Measurements from ENCODE around the gene TUBGCP6.

Gene TUBGCP6

DNA sequence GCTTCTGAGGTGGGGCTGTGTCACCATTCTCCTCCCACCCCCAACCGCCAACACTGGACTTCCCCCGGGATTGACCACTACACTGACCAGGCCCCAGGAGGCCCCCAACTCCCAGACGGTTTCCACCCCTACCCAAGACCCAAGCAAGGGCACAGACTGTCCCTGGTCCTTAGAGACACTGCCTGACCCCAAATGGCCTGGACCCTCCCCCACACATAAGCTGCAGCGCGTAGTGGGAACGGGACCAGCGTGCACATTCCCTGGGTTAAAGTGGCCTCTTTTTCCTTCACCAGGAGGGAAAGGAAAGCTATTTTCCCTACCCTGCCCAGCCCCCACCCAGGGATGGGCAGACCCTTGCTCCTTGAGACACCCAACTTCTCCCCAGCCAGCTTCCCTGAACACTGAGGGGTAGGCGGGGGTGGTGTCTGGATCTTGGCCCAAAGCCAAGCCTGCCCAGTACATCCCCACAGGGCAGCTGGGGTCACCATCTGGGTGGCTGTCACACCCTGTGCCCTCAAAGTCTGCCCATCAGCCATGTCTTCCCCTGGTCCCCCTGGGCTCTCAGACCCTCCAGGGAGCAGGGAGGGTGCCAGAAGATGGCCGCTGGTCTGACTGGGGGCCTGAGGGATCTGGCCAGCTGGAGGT lies 18.3 kb upstream of the TUBGCP6 start:
- DNase-seq (ENCODE audit: low read depth in 2 of 2), result no peak

DNA sequence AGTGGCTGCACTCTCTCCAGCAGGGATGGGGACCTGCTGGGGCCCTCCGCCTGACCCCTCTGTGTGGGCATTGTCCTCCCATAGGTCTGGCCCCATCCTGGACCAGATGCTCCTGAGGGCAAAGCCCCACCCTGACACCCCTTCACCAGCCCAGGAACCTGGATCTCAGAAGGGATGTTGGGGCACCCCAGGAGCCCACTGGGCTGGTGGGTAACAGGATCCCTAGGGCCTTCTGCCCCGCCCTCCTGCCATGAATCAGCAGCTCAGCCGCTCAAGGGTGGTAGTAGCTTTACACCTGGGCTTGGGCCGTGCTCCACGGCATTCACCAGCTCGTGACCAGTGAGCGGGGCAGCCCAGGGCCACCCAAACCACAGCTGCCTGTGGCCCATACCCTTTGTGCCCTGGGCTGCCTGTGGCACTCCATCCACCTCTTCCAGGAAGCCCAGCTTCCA lies 17.7 kb upstream of the TUBGCP6 start:
- DNase-seq (ENCODE audit: low read depth in 2 of 2), result no peak

DNA sequence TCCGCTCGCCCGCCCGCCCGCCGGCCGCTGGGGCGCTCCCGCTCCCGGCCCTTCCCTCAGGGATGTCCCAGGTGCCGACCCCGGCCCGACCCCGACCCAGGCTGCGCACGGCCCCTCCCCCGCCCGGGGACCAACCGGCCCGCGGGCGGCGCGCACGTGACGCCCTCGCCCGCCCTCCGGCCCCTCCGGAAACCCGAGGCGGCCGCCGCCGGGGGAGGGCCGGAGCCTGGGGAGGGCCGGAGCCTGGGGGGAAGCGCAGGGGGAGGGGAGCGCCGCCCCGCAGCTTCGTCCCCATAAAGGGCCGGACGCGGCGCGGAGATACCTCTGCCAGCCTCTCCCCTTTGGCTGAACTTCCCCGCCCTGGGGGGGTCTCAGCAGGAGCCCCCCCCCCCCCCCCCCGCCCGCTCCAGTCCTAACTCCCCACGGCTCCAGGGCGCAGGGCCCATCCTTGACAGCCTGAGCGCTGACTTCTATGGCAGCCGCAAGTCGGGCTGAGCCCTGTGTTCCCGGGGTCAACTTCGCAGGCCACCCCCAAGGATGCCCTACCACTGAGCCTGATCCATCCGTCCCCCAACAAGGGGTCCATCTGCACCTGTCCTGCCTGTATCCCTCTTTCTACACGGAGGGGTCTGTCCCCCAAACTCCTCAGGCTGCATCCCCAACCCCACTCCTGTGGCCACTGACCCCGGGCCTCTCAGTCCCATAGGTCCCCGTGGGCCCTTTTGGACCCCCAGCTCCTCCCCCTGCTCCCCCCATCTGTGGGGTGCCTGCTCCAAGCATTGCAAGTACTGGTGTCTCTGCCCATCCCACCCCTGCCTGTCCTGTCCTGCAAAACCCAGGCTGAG lies 17.0 kb upstream of the TUBGCP6 start, which contains the start of gene MAPK12:
Gene MAPK12 (minus strand): TSS at position 69 of the 845 bp plus-strand sequence. CDS start 174 bp downstream, outside the sequence.
- DNase-seq (ENCODE audit: low read depth in 2 of 2), result no peak

DNA sequence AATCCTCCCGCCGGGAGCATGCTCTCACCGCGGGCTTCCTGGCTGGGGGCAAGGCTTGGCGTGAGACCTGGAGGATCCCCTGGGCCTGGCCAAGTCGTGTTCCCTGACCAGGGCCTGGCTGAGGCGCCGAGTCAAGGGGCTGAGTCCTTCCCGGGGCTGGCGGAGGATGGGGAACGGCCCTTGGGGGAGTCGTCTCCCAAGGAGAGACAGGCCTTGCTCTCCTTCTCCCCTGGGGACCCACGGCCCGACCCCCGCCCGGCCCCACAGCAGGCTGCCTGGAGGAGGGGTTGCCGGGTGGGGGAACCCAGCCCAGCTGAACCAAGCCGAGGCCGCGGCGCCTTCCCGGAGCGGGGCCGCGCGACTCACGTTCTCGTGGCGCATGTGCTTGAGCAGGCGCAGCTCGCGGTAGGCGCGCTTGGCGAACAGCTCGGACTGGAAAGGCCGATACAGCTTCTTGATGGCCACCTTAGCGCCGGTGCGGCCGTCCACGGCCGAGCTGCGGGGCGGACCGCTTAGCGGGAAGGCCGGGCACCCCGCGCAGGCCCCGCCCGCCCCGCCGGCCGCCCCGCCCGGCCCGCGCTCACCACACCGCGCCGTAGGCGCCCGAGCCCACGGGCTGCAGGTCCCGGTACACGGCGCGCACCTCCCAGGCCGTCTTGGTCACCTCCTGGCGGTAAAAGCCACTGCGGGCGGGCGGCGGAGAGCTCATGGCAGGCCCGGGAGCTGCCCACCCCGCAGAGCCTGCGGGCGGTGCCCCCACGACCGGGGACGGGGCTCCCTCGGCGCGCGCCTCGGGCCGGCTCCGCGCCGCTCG lies 16.2 kb upstream of the TUBGCP6 start:
- DNase-seq (ENCODE audit: low read depth in 2 of 2), result no peak

DNA sequence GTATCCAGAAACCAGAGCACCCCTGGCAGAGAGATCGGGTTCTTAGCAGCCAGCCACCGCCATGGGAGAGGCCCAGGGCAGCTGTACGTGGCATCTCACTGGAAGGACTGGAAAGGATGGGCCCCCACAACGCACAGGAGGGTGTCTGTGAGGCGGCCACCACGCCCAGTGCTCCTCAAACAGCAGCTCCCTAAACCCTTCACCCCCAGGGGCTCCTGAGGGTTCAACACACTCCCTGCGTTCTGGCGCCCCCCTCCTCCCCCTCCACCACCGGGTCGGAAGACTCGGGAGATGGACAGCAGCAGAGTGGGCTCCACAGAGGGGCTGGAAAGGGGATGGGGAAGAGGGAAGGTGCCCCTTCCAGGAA lies 15.6 kb upstream of the TUBGCP6 start:
- no peak for DNase-seq (ENCODE audit: low read depth in 2 of 2)

DNA sequence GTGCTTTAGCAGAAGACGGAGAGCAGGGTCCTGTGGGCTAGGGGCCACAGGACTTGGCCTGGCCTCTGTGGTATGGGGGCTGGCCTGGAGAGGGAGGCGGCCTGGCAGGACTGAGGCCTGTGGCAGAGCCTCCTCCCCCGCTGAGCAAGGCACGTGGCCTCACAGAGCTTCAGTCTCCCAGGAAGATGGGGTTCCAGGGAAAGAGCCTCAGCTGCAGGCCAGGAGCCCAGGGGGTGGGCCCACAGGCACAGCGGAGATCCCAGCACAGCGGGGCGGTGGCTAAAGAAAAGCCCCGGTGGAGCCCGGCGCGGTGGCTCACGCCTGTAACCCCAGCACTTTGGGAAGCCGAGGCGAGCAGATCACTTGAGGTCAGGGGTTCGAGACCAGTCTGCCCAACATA lies 14.5 kb upstream of the TUBGCP6 start:
- no peak for DNase-seq (ENCODE audit: low read depth in 2 of 2)

DNA sequence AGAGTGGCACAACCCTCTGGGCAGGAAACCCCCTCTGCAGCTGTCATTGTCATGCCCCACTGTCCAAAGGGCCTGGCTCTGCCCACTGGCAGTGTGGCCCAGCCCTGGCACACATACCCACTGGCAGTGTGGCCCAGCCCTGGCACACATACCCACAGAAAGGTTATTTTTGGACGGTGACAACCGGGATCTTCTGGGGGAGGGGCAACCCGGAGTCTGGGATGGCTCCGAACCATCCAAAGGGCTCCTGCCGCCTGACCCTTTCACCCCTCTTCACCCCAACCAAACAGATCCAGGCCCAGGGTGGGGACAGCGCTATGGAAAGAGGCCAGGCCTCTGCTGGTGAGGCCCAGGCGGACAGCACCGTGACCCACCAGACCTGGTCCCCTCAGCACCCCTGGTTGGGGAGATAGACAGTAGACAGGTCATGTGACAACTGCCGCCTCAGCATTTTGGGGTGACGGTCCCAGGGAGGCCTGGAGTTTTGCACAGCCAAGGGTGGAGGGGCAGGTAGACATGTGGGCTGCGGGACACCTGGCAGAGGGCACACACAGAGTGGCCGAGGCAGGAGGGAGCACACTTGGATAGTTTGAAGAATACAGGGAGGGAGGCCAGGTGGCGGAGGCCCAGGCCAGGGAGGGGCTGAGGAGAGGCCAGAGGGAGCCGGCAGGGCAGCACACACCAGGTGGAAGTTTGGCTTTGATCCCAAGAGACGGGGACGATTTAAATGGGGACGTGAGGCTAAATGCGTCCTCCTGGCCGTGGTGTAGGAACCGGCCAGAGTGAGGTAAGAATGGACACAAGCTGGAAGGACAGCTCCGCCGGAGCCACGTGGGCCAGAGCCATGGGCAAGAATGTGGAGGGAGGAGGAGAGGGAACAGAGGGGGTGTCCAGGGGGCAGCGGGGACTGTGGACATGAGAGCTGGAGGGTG lies 13.8 kb upstream of the TUBGCP6 start:
- DNase-seq (ENCODE audit: low read depth in 2 of 2), result no peak

DNA sequence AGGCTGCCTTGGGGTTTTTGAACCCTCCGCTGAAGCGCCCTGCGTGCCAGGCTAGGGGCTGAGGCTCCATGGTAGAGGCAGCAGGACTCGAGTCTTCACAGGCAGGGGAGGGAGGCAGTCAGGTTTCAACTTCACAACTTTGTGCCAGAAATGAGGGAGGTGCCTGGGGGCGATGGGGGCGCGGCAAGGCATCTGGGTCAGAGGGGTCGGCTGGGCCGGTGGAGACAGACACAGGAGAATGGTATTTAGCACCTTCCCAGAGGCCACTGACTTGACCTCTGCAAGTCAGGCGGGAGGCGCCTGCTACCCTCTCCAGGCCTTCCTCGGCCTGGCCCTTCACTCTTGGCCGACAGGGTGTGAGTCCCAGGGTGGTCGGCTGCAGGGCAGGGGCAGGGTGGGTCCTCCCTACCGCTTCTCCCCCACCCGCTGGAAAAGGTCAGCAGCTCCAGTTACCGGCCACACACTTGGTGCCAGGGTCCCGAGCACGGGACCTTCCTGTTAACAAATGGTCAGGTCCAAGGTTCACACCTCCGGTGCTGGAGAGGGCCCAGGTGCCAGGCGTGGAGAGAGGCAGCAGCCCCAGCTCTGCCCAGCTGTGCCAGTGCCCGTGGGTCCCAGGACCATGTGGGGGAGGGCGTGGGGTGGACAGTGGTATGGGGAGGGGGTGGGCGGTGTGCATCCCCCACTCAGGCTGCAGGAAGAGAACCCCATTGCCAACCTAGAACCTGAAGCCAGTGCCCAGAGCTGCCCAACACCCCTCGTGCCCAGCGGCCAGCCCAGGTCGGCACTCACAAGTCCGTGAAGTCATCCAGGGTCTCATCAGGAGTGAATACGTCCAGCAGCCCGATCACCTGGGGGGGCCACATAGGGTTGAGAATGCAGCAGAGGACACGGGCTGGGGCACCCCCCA lies 12.9 kb upstream of the TUBGCP6 start:
- no peak for DNase-seq (ENCODE audit: low read depth in 2 of 2)

DNA sequence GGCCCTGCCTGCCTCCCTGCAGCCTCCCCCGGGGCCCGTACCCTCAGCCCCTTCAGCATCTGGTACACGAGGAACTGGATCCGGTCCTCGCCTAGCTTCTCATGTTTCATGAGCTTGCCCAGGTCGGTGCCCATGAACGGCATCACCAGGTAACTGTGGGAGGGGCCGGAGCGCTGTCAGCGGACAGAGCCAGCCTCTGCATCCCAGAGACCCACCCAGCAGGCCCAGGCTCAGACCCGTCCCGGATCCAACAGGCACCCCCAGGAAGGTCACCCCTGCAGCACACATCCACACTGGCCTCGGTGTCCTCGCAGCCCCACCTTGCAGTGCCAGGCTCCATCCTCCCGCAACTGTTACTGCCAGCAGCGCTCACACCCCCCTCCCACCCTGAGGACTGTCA lies 12.2 kb upstream of the TUBGCP6 start:
- no peak for DNase-seq (ENCODE audit: low read depth in 2 of 2)

DNA sequence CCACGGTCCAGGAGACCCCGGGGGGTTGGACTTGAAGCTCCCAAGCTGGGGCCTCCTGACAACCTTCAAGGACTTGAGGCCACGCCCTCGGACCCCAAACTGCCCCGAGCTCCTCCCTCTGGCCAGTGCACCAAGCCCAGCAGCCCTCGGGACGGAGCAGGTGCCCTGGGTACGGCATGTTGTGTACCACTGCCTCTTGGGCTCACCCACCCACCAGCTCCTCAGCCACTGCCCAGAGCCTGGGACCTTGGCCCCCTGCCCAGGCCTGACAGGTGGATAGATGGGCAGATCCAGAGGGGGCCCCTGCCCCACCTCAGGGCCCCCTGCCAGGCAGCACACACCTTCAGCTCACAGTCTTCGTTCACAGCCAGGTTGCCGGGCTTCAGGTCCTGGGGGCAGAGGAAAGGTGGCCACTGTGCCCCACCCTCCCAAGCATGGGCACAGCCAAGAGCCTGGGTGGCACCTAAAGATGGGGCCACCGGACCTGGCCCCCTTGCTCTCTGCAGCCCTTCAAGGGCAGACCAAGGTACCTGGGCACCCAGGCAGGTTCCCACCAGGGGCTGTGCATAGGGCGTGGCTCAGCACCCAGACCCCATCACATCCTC lies 11.5 kb upstream of the TUBGCP6 start:
- no peak for DNase-seq (ENCODE audit: low read depth in 2 of 2)

DNA sequence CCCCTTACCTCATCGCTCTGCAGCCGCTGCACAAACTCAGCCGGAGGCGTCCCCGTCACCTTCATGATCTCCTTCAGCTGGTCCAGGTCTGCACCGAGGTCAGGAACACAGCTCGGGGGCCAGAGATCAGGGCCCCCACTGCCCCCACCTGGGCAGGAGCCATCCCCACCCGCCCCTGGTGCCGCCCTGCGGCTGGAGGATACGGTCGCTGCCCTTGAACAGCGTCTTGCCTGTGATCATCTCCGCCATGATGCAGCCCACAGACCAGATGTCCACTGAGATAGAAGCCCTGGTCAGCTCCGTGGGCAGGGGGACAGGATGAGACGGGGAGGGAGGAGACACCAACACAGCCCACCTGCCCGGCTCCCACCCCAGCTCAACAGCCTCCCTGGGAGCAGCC lies 10.8 kb upstream of the TUBGCP6 start:
- no peak for DNase-seq (ENCODE audit: low read depth in 2 of 2)

DNA sequence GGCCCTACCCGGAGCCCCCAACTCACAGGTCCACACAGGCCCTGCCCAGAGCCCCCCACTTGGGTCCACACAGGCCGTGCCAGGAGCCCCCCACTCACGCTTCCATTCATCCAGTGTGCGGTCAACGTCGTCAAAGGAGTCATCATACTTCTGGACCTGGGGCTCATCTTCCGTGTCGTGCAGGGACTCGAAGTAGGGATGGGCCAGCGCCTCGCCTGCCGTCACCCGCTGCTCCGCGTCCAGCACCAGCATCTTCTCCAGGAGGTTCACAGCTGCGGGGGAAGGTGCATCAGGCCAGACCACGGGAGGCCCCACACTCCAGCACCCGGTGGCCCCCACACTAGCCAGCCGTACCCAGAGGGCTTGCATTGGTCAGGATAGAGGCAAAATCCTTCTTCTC lies 10.3 kb upstream of the TUBGCP6 start:
- no peak for DNase-seq (ENCODE audit: low read depth in 2 of 2)

DNA sequence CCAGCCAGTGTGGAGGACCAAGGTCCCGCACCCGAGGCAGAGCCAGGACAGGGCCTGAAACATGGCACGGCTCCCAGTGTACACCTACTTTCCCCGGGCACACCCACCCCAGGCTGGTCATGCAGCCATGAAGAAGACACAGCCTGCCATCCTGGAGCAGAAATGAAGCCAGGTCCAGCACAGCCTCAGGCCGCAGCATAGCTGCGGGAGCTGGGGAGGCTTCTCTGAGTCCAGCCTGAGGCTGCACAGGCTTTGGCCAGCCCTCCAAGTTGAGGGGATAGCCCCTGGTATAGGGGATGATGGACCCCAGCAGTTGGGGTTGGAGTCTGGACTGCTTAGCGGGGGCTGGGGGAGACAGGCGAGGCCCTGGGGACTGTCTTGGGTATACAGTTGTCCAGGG lies 9.1 kb upstream of the TUBGCP6 start:
- no peak for DNase-seq (ENCODE audit: low read depth in 2 of 2)

DNA sequence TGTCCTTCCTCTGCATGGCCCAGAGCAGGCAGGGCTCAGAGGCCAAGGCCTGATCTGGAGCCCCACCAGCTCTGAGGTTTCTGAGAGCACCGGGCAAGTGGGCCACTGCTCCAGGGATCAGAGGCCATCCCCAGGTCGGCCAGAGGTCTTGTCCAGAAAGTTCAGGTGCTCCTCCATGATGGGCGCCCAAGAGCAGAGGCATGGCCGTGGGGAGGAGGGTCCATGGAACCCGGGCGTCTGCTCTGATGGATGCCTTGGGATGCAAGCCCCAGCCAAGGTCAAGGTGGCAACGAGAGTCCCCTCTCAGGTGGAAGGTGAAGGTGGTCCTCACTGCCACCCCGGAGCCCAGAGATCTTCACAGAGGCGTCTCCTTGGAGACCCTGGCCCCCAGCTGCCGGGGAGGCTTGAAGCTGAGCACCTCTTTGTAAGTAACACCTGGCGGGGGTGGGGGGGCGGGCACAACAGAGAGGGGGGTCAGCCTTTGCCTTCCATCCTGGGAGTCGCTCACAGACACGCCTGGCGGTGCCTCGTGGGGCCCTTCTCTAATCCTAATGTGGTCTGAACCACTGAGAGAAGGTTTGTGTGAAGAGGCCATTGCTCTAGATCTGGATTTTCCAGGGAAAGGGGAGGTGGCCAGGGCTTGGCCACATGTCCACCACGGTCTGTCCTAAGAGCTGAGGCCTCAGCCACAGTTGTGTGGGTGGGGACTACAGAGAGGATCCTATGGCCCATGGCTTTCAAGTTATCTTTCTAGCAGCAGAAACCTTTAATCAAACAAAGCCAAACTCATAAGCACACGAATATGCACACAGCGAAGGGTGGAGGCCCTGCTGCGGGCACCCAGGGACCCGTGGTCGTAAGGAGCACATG lies 8.5 kb upstream of the TUBGCP6 start:
- no peak for DNase-seq (ENCODE audit: low read depth in 2 of 2)

DNA sequence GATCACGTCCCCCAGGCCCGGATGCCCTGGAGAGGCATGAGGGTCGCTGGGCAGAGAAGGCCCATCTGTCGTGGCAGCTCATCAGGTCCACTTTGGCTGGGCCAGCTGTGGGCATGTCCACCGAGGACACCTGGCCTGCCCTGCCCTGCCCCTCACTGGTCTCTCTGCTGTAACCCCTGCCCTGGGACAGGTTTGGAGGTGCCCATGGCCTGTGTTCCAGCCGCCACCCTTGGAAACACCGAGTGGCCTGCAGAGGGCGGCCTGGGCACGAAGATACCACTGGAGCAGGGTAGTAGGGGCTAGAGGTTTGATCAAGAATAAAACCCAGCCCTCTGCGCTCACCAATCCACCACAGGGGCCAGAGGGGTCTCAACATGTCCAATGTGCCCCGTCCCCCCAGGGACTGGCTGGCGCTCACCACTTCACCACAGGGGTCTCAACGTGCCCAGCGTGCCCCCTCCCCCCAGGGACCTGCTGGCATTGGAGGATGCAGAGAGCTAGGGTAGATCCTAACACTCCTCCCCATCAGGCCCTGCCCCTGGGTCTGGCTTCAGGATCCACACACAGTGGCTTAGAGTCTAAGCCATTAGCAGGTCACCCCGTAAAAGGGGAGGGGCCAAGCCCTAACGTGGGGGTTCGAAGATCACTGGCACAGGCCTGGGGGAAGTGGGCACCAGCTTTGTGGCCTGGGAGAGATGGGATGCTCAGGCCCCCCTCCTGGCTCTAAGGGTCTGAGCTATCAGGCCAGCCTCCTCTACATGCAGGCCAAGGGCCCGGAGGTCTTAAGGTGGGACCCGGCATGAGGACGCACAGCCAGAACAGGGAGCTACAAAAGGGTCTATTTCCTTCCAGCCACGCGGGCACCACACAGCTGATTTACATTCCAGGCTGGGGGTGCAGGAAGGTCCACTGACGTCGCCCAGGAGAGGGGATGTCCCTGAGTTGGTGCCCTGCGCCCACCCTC lies 7.5 kb upstream of the TUBGCP6 start:
- DNase-seq (ENCODE audit: low read depth in 2 of 2), result peak in 1 of 2 donors; percentile 59

DNA sequence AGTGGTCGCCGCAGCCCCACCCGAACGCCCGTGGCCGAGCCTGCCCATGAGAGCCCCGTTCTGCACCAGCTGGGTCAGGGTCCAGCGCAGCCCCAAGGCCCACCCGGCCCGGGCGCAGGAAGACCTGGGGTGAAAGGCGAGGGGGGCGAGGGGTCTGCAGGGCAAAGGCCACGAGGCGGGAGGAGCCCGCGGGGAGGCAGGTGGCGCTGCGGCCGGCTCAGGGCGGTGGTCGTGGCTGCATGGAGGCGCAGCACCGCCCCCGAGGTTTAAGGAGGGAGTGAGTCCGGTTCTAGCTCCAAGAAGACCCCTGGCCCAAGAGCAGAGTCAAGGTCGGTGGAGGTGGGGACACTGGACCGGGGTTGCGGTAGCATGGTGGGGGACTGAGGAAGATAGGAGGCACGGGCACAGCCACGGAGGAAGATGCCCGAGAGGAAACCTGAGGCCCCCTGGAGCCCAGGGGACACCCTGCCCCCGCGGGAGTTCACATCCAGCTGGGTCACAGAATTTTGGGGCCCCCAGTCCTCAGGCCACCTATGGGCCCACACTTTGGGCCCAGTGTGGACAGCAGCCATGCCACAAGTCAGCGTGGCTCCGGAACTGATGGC lies 6.8 kb upstream of the TUBGCP6 start:
- no peak for DNase-seq (ENCODE audit: low read depth in 2 of 2)

Measured in stimulated activated CD4-positive, alpha-beta T cell treated with anti-CD3 and anti-CD28 coated beads, Interleukin-15, amount 100 ng/mL, for 48 hours (primary cell).